Measurements from ENCODE around the gene FAM163B. TPM values are rescaled to one million over a fixed set of nuclear protein-coding genes. Genes with fewer than 3 reads are reported as not detected.
A peak's percentile ranks its signal among the peaks of the same experiment; 100 is the strongest.

Gene FAM163B
- total and polyA plus RNA-seq, 8 donors, result 0.23 to 2.7 (median 1.7) TPM; not detected in 1

GRCh38 chr9:133554729-133555128 lies 54.5 kb downstream of the FAM163B start:
- ATAC-seq (no peak), DNase-seq (no peak)
- H3K36me3 ChIP-seq, result peaks cover 0 to 4% of the 10 kb centered on the region in 2 donors
- no peak for TF ChIP-seq CTCF (IDR thresholded peaks at IDR 0.05)
- no peak overlapping the region for H3K4me3 ChIP-seq
- peaks cover 16 to 20% of the 10 kb centered on the region in 2 donors for H3K4me1 ChIP-seq
- H3K27ac ChIP-seq, result no peak overlapping the region
- intact Hi-C loops (cut with DNase I), result no loop called here
- no peaks in the 10 kb centered on the region for H3K9me3 ChIP-seq
- H3K27me3 ChIP-seq, result no peaks in the 10 kb centered on the region

GRCh38 chr9:133553973-133554713 lies 55.0 kb downstream of the FAM163B start:
- Histone ChIP-seq H3K4me1 (peaks cover 16 to 20% of the 10 kb centered on the region in 2 donors), H3K27ac (no peak overlapping the region), H3K36me3 (peaks cover 0 to 4% of the 10 kb centered on the region in 2 donors), H3K9me3 (no peaks in the 10 kb centered on the region), H3K27me3 (no peaks in the 10 kb centered on the region), H3K4me3 (no peak overlapping the region)
- ATAC-seq (no peak), DNase-seq (no peak)
- TF ChIP-seq CTCF (IDR thresholded peaks at IDR 0.05), result no peak
- intact Hi-C loops (cut with DNase I), result no loop called here

- H3K4me3 ChIP-seq, result no peak overlapping the region
- peaks cover 0 to 4% of the 10 kb centered on the region in 2 donors for H3K36me3 ChIP-seq
- TF ChIP-seq CTCF (IDR thresholded peaks at IDR 0.05), result no peak
- no peaks in the 10 kb centered on the region for H3K27me3 ChIP-seq
- no peak overlapping the region for H3K27ac ChIP-seq
- peaks cover 6 to 11% of the 10 kb centered on the region in 2 donors for H3K4me1 ChIP-seq
- intact Hi-C loops (cut with DNase I), result no loop called here
- DNase-seq (no peak), ATAC-seq (no peak)
- no peaks in the 10 kb centered on the region for H3K9me3 ChIP-seq
Observed at GRCh38 chr9:133553123-133553522, 56.1 kb downstream of the FAM163B start.

- no peak for TF ChIP-seq CTCF (IDR thresholded peaks at IDR 0.05)
- intact Hi-C loops (cut with DNase I), result no loop called here
Observed at GRCh38 chr9:133552236-133552635, 57.0 kb downstream of the FAM163B start.

GRCh38 chr9:133551446-133551845 lies 57.7 kb downstream of the FAM163B start:
- Histone ChIP-seq H3K4me1 (peaks cover under 1 to 2% of the 10 kb centered on the region in 2 donors), H3K9me3 (no peaks in the 10 kb centered on the region), H3K36me3 (peaks cover 0 to 4% of the 10 kb centered on the region in 2 donors), H3K4me3 (no peak overlapping the region), H3K27ac (no peak overlapping the region), H3K27me3 (no peaks in the 10 kb centered on the region)
- TF ChIP-seq CTCF (IDR thresholded peaks at IDR 0.05), result no peak
- intact Hi-C loops (cut with DNase I), result no loop called here
- no peak for ATAC-seq
- DNase-seq, result peak in 1 of 4 donors; percentile 81

More at GRCh38 chr9:133552236-133552635, 57.0 kb downstream of the FAM163B start:
- DNase-seq, result no peak
- no peaks in the 10 kb centered on the region for H3K27me3 ChIP-seq
- no peak overlapping the region for H3K4me3 ChIP-seq
- no peak for ATAC-seq
- H3K36me3 ChIP-seq, result peaks cover 0 to 4% of the 10 kb centered on the region in 2 donors
- no peak overlapping the region for H3K27ac ChIP-seq
- H3K9me3 ChIP-seq, result no peaks in the 10 kb centered on the region
- H3K4me1 ChIP-seq, result peaks cover 0 to 2% of the 10 kb centered on the region in 2 donors

Data from left lung (tissue), 10 donors.